MM.1S (cell line): Measurements from ENCODE around the gene SAMD9L.

ENCODE experiments used
- DNase-seq: peaks from one replicate; pipeline ENCODE4 v3.0.0-alpha.2; 2015
- H2AFZ ChIP-seq: fragments of 300-600 bp; sonication (generic); 2 replicates; pipeline ENCODE4 v1.6.0; 2016; ENCODE audit warnings: antibody characterized with exemption, low read length
- H3F3A ChIP-seq: fragments of 300-600 bp; sonication (generic); 2 replicates; pipeline ENCODE4 v1.6.1; 2016; ENCODE audit warnings: mild to moderate bottlenecking, antibody characterized with exemption, low read length, moderate library complexity, mixed read lengths; ENCODE audit not compliant: insufficient read depth
- H3K27ac ChIP-seq: fragments of 300-600 bp; sonication (generic); 2 replicates; pipeline ENCODE4 v1.5.1; 2016; ENCODE audit warnings: mild to moderate bottlenecking, low read length
- H3K27me3 ChIP-seq: fragments of 300-600 bp; sonication (generic); replicated peaks from 2 replicates; pipeline ENCODE4 v1.6.0; 2016; ENCODE audit warnings: low read length; ENCODE audit not compliant: insufficient read depth
- H3K36me3 ChIP-seq: fragments of 300-600 bp; sonication (generic); replicated peaks from 2 replicates; pipeline ENCODE4 v1.6.1; 2016; ENCODE audit warnings: mild to moderate bottlenecking, low read length, mixed read lengths; ENCODE audit not compliant: insufficient read depth
- H3K4me1 ChIP-seq: fragments of 300-600 bp; sonication (generic); 2 replicates; pipeline ENCODE4 v1.6.1; 2016; ENCODE audit warnings: low read length, mixed read lengths
- H3K4me2 ChIP-seq: fragments of 300-600 bp; sonication (generic); 2 replicates; pipeline ENCODE4 v1.6.0; 2016; ENCODE audit warnings: low read depth, low read length
- H3K4me3 ChIP-seq: fragments of 300-600 bp; sonication (generic); 2 replicates; pipeline ENCODE4 v1.5.1; 2016; ENCODE audit warnings: low read length, mixed read lengths
- H3K79me2 ChIP-seq: fragments of 300-600 bp; sonication (generic); 2 replicates; pipeline ENCODE4 v1.6.1; 2016; ENCODE audit warnings: mixed run types, low read length, mixed read lengths
- H3K9ac ChIP-seq: fragments of 300-600 bp; sonication (generic); 2 replicates; pipeline ENCODE4 v1.6.1; 2016; ENCODE audit warnings: low read length, mixed read lengths
- H3K9me2 ChIP-seq: fragments of 300-600 bp; sonication (generic); replicated peaks from 2 replicates; pipeline ENCODE4 v1.6.1; 2016; ENCODE audit warnings: mild to moderate bottlenecking, low read length, mixed read lengths; ENCODE audit not compliant: insufficient read depth
- H3K9me3 ChIP-seq: fragments of 300-600 bp; sonication (generic); replicated peaks from 2 replicates; pipeline ENCODE4 v1.6.1; 2016; ENCODE audit warnings: mild to moderate bottlenecking, low read length, mixed read lengths; ENCODE audit not compliant: insufficient read depth
- H4K20me1 ChIP-seq: fragments of 300-600 bp; sonication (generic); 2 replicates; pipeline ENCODE4 v1.6.1; 2016; ENCODE audit warnings: mild to moderate bottlenecking, low read length, moderate library complexity, mixed read lengths; ENCODE audit not compliant: insufficient read depth
- EZH2 ChIP-seq: fragments of 300-600 bp; sonication (generic); optimal IDR thresholded peaks from 2 replicates; pipeline ENCODE3; 2017; ENCODE audit warnings: low read depth, mild to moderate bottlenecking, antibody characterized with exemption, low read length, mixed read lengths
- EZH2phosphoT487 ChIP-seq: fragments of 300-600 bp; sonication (generic); IDR thresholded peaks from 2 replicates; pipeline ENCODE4 v1.6.1; 2018; ENCODE audit warnings: antibody characterized with exemption, low read length
- TF ChIP-seq, protein P1 (sequence below): fragments of 300-600 bp; sonication (generic); IDR thresholded peaks from 2 replicates; pipeline ENCODE4 v1.5.1; 2016; ENCODE audit warnings: antibody characterized with exemption, low read length, mixed read lengths

Gene SAMD9L

DNA sequence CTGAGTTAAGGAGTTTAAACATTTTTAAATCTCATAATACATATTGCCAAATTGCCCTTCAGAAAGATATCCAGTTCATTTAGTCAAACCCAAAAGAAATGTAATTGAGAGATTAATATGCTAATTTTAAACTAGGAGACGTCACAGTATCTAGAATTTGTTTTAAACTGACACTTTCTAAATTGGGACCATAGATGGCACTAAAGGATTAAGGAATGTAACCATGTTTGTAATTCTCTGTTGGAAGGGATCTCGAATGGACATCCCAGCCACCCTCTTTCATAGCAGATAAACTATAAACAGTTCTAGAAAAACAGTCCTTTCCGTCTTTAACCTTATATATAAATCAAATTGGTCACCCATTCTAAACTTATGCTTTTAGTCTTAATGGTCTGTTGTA lies 30.0 kb upstream of the SAMD9L start:
- Histone ChIP-seq H3K4me3 (no peak overlapping the region), H3K4me2 (no peak overlapping the region), H3K27me3 (no peaks in the 10 kb centered on the region), H3K4me1 (no peaks in the 10 kb centered on the region), H4K20me1 (no peaks in the 10 kb centered on the region), H3K79me2 (no peaks in the 10 kb centered on the region), H3K9me3 (no peaks in the 10 kb centered on the region), H3K9ac (no peak overlapping the region), H3K36me3 (no peaks in the 10 kb centered on the region), H3F3A (no peaks in the 10 kb centered on the region), H3K9me2 (no peaks in the 10 kb centered on the region), H2AFZ (no peak overlapping the region), H3K27ac (no peak overlapping the region)
- no peak for TF ChIP-seq EZH2phosphoT487
- TF ChIP-seq, protein P1, sequence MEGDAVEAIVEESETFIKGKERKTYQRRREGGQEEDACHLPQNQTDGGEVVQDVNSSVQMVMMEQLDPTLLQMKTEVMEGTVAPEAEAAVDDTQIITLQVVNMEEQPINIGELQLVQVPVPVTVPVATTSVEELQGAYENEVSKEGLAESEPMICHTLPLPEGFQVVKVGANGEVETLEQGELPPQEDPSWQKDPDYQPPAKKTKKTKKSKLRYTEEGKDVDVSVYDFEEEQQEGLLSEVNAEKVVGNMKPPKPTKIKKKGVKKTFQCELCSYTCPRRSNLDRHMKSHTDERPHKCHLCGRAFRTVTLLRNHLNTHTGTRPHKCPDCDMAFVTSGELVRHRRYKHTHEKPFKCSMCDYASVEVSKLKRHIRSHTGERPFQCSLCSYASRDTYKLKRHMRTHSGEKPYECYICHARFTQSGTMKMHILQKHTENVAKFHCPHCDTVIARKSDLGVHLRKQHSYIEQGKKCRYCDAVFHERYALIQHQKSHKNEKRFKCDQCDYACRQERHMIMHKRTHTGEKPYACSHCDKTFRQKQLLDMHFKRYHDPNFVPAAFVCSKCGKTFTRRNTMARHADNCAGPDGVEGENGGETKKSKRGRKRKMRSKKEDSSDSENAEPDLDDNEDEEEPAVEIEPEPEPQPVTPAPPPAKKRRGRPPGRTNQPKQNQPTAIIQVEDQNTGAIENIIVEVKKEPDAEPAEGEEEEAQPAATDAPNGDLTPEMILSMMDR, result peak; percentile 25
- no peak for TF ChIP-seq EZH2
- DNase-seq, result no peak

DNA sequence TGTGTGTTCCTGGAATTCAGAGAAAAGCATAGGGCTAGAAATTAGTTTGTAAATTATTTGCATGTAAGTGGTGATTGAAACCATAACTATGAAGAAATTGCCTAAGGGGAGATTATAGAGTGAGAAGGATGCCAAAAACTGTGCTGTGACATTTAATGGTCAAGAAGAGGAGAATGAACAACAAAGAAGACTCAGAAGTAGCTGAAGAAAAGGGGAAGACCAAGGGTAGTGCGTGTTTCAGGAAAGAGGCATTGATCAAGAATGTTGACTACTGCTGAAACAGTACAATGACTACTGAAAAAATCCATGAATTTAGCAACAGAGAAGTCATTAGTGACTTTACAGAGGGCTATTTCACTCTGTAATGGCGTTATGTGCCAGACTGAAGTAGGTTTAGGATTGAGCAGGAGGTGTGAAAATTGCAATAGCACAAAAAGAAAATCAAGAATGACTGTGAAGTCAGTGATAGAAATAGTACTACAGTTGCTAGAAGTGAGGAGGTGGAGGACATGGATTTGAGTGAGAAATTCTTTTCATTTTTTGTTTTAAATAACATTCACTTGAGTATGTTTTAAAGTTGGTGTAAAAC lies 28.9 kb upstream of the SAMD9L start:
- TF ChIP-seq, protein P1, result no peak

DNA sequence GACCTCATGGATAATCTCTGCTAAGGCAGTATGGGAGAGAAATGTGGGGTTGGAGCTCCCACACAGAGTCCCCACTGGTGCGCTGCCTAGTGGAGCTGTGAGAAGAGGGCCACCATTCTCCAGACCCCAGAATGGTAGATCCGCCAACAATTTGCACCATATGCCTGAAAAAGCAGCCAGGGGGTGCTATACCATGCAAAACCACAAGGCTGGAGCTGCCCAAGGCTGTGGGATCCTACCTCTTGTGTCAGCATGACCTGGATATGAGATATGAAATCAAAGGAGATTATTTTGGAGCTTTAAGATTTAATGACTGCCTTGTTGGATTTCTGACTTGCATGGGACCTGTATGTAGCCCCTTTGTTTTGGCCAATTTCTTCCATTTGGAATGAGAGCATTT lies 27.0 kb upstream of the SAMD9L start:
- Histone ChIP-seq H3K9me2 (no peaks in the 10 kb centered on the region), H4K20me1 (no peaks in the 10 kb centered on the region), H3K9me3 (0 out of 2 replicates have a peak, but pooled peaks cover 5% of the 10 kb centered on the region), H3K4me2 (no peak overlapping the region), H2AFZ (no peak overlapping the region), H3K36me3 (no peaks in the 10 kb centered on the region), H3K27me3 (no peaks in the 10 kb centered on the region), H3K9ac (no peak overlapping the region), H3K79me2 (no peaks in the 10 kb centered on the region), H3F3A (no peaks in the 10 kb centered on the region), H3K4me3 (no peak overlapping the region), H3K27ac (no peak overlapping the region), H3K4me1 (no peaks in the 10 kb centered on the region)
- no peak for DNase-seq
- TF ChIP-seq EZH2 (no peak), EZH2phosphoT487 (no peak)
- TF ChIP-seq, protein P1, result no peak

More for the DNA sequence above, 28.9 kb upstream of the SAMD9L start:
- H3K4me1 ChIP-seq, result no peaks in the 10 kb centered on the region
- no peak overlapping the region for H3K27ac ChIP-seq
- DNase-seq, result no peak
- no peak overlapping the region for H2AFZ ChIP-seq
- no peaks in the 10 kb centered on the region for H3K9me2 ChIP-seq
- H3K4me2 ChIP-seq, result no peak overlapping the region
- no peaks in the 10 kb centered on the region for H3K9me3 ChIP-seq
- no peak overlapping the region for H3K4me3 ChIP-seq
- no peaks in the 10 kb centered on the region for H3F3A ChIP-seq
- no peaks in the 10 kb centered on the region for H3K79me2 ChIP-seq
- no peaks in the 10 kb centered on the region for H3K36me3 ChIP-seq
- H4K20me1 ChIP-seq, result no peaks in the 10 kb centered on the region
- no peaks in the 10 kb centered on the region for H3K27me3 ChIP-seq
- H3K9ac ChIP-seq, result no peak overlapping the region
